Testis (tissue), 2 donors: ENCODE results near the gene GFY.

Experiments
- POLR2A ChIP-seq: fragments of 450-650 bp; IDR thresholded peaks from one replicate; pipeline ENCODE4 v1.6.1; 2017; ENCODE audit warnings: antibody characterized with exemption, mild to moderate bottlenecking, moderate library complexity
- TF ChIP-seq, protein P1 (sequence below), 3 experiments: fragments of 450-650 bp in 2 of 3; fragments of 200-600 bp in 1 of 3; sonication (generic) in 1 of 3; IDR thresholded peaks; one replicate each; pipeline ENCODE4 v1.5.1; 2016 to 2019; ENCODE audit warnings: antibody characterized with exemption in 3 of 3, mild to moderate bottlenecking in 2 of 3, moderate library complexity in 1 of 3

DNA sequence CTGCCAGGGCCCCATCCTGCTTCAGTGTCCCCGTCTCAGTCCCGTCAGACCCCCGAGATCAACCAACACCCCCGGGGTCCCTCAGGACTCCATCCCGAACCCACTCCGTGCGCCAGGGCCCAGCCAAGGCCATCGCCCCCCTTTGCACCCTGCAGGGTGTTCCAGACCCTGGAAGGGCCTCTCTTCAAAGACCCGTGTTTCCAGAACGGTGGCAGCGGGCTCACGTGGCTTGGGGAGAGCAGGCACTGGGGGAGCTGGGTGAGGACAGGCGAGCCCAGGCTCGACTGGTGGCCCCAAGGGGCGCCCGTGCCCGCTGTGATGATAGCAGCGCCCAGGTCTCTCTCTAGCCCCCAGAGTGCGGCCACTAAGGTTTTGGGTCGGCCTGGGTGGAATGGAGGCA is 35.8 kb upstream of the GFY start:
- TF ChIP-seq, protein P1, sequence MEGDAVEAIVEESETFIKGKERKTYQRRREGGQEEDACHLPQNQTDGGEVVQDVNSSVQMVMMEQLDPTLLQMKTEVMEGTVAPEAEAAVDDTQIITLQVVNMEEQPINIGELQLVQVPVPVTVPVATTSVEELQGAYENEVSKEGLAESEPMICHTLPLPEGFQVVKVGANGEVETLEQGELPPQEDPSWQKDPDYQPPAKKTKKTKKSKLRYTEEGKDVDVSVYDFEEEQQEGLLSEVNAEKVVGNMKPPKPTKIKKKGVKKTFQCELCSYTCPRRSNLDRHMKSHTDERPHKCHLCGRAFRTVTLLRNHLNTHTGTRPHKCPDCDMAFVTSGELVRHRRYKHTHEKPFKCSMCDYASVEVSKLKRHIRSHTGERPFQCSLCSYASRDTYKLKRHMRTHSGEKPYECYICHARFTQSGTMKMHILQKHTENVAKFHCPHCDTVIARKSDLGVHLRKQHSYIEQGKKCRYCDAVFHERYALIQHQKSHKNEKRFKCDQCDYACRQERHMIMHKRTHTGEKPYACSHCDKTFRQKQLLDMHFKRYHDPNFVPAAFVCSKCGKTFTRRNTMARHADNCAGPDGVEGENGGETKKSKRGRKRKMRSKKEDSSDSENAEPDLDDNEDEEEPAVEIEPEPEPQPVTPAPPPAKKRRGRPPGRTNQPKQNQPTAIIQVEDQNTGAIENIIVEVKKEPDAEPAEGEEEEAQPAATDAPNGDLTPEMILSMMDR (IDR thresholded peaks at IDR 0.05) = no peak
- no peak for TF ChIP-seq POLR2A
